SU-DHL-6 (cell line): Measurements from ENCODE around the gene SNX9.

Experiments used
- CTCF ChIP-seq: fragments of 200-600 bp; sonication (generic); IDR thresholded peaks from one replicate; pipeline ENCODE4 v1.5.1; 2017; ENCODE audit warnings: antibody characterized with exemption, mild to moderate bottlenecking, low read length, moderate library complexity; ENCODE audit not compliant: insufficient read depth, poor library complexity, severe bottlenecking
- EZH2phosphoT487 ChIP-seq: fragments of 200-600 bp; sonication (generic), shearing (Covaris generic); conservative IDR thresholded peaks from 2 replicates; pipeline ENCODE4 v1.6.1; 2018; ENCODE audit warnings: mild to moderate bottlenecking, antibody characterized with exemption, low read length, moderate library complexity, mixed read lengths

GRCh38 chr6:157877573-157878438 is 54.8 kb downstream of the SNX9 start:
- TF ChIP-seq CTCF: no peak
- no peak for TF ChIP-seq EZH2phosphoT487
